Hindlimb muscle (tissue), 1 donor: ENCODE measurements around the gene VPS25. TPM values are rescaled to one million over a fixed set of nuclear protein-coding genes. Genes with fewer than 3 reads are reported as not detected.
"Not testable (repeated sequence)": the region's sequence is repeated elsewhere in the genome, so short reads cannot be mapped to it uniquely, and the experiment has no call there.

ENCODE experiments used
- DNase-seq: peaks from one replicate; pipeline ENCODE4 v3.0.0-alpha.2; 2013
- polyA plus RNA-seq: library from polyadenylated mRNA; unstranded; fragments of 120-200 nt; gene quantifications from one replicate; pipeline ENCODE4 v1.2.1, GENCODE V29; 2013; ENCODE audit not compliant: insufficient read length

The VPS25 gene
- polyA plus RNA-seq, 1 donor, result 30.0 TPM

GRCh38 chr17:42769964-42770363 is 3.3 kb upstream of the VPS25 start:
- DNase-seq, result not testable (repeated sequence)

- DNase-seq, result no peak
These were observed 332 bp upstream of the VPS25 start for GRCh38 chr17:42772945-42773289.

GRCh38 chr17:42774066-42774745 is 957 bp downstream of the VPS25 start:
- DNase-seq, result no peak

GRCh38 chr17:42775534-42776098 is 2.4 kb downstream of the VPS25 start:
- DNase-seq, result no peak

- DNase-seq, result no peak
These were observed 5.3 kb downstream of the VPS25 start for GRCh38 chr17:42778570-42778969.

GRCh38 chr17:42779304-42779935 is 6.2 kb downstream of the VPS25 start:
- no peak for DNase-seq

- DNase-seq, result no peak
These were observed 6.9 kb downstream of the VPS25 start, which contains the start of gene WNK4 for GRCh38 chr17:42779936-42780850. TSS of gene WNK4 (plus strand) at chr17:42780610. CDS start at chr17:42780699, 89 bp downstream.

- no peak for DNase-seq
These were observed 7.8 kb downstream of the VPS25 start for GRCh38 chr17:42780851-42781638.

- DNase-seq, result no peak
These were observed 8.5 kb downstream of the VPS25 start for GRCh38 chr17:42781639-42782165.

GRCh38 chr17:42782166-42783061 is 9.2 kb downstream of the VPS25 start:
- no peak for DNase-seq

GRCh38 chr17:42783062-42783790 is 10.0 kb downstream of the VPS25 start:
- DNase-seq, result no peak

GRCh38 chr17:42783791-42784138 is 10.5 kb downstream of the VPS25 start:
- no peak for DNase-seq

- DNase-seq, result no peak
These were observed 11.2 kb downstream of the VPS25 start for GRCh38 chr17:42784409-42784808.

- no peak for DNase-seq
These were observed 11.8 kb downstream of the VPS25 start for GRCh38 chr17:42784811-42785592.

- no peak for DNase-seq
These were observed 14.0 kb downstream of the VPS25 start for GRCh38 chr17:42787266-42787665.

- no peak for DNase-seq
These were observed 18.7 kb downstream of the VPS25 start for GRCh38 chr17:42791948-42792347.

GRCh38 chr17:42792545-42792944 is 19.3 kb downstream of the VPS25 start:
- no peak for DNase-seq

GRCh38 chr17:42795061-42795460 is 21.8 kb downstream of the VPS25 start:
- no peak for DNase-seq

- DNase-seq, result no peak
These were observed 22.2 kb downstream of the VPS25 start for GRCh38 chr17:42795465-42795864.
